Peyer's patch (tissue), 4 donors: Measurements from ENCODE around the gene TRRAP. TPM values are rescaled to one million over a fixed set of nuclear protein-coding genes. Genes with fewer than 3 reads are reported as not detected.
A peak's percentile ranks its signal among the peaks of the same experiment; 100 is the strongest.
"Not testable (repeated sequence)": the region's sequence is repeated elsewhere in the genome, so short reads cannot be mapped to it uniquely, and the experiment has no call there.

Source experiments
- DNase-seq, 3 donors: peaks; one replicate each; pipeline ENCODE4 v3.0.0-alpha.2; 2017 to 2019
- H3K27ac ChIP-seq, 4 donors: fragments of 200-600 bp; sonication (generic); one replicate each; pipeline ENCODE4 v1.5.1; 2016 to 2019
- H3K27me3 ChIP-seq, 2 donors: fragments of 200-600 bp; sonication (generic); one replicate each; pipeline ENCODE4 v1.5.1; 2019
- H3K36me3 ChIP-seq, 3 donors: fragments of 200-600 bp; sonication (generic); one replicate each; pipeline ENCODE4 v1.5.1; 2016 to 2019
- H3K4me1 ChIP-seq, 4 donors: fragments of 200-600 bp; sonication (generic); one replicate each; pipeline ENCODE4 v1.5.1; 2016 to 2019
- H3K4me3 ChIP-seq, 4 donors: fragments of 200-600 bp; sonication (generic); 1 replicate in 3 of 4; 2 replicates in 1 of 4; pipeline ENCODE4 v1.5.1; 2016 to 2019; ENCODE audit warnings: mild to moderate bottlenecking in 1 of 4
- H3K9me3 ChIP-seq, 4 donors: fragments of 200-600 bp; sonication (generic); one replicate each; pipeline ENCODE4 v1.5.1; 2016 to 2019; ENCODE audit warnings: mild to moderate bottlenecking in 1 of 4
- CTCF ChIP-seq, 6 experiments: fragments of 450-650 bp in 4 of 6; fragments of 200-600 bp in 2 of 6; sonication (generic) in 1 of 6; IDR thresholded peaks; one replicate each; pipeline ENCODE4 v1.5.1; 2017 to 2019; ENCODE audit warnings: antibody characterized with exemption in 6 of 6, mild to moderate bottlenecking in 3 of 6, moderate library complexity in 1 of 6
- POLR2A ChIP-seq, 2 donors: fragments of 450-650 bp; IDR thresholded peaks; one replicate each; pipeline ENCODE4 v1.5.1; 2017; ENCODE audit warnings: antibody characterized with exemption in 2 of 2, mild to moderate bottlenecking in 2 of 2, moderate library complexity in 2 of 2
- total RNA-seq, 4 donors: library from RNA; depleted of rRNA; stranded (reverse); fragments of >200 nt; gene quantifications; one replicate each; pipeline ENCODE4 v1.1.0, GENCODE V29; 2016

TRRAP gene
- total RNA-seq, 4 donors from 2014 or later, result 39.2 to 62.3 (median 57.8) TPM

GRCh38 chr7:98872328-98872924 lies 5.9 kb upstream of the TRRAP start:
- DNase-seq, result no peak
- Histone ChIP-seq H3K27me3 (peaks cover 0 to 11% of the 10 kb centered on the region in 2 donors), H3K27ac (no peak overlapping the region), H3K9me3 (no peaks in the 10 kb centered on the region), H3K36me3 (no peaks in the 10 kb centered on the region), H3K4me1 (peaks cover 0 to 13% (median 4%) of the 10 kb centered on the region in 4 donors), H3K4me3 (no peak overlapping the region)
- TF ChIP-seq CTCF (IDR thresholded peaks at IDR 0.05) (peak in 2 of 6 experiments; percentile 19 to 23), POLR2A (IDR thresholded peaks at IDR 0.05) (no peak)

GRCh38 chr7:98873610-98874009 lies 4.7 kb upstream of the TRRAP start:
- not testable (repeated sequence) for H3K9me3 ChIP-seq, DNase-seq, H3K4me3 ChIP-seq, H3K36me3 ChIP-seq, H3K27ac ChIP-seq
- Histone ChIP-seq H3K4me1 (peaks cover 0 to 13% (median 4%) of the 10 kb centered on the region in 4 donors), H3K27me3 (peaks cover 0 to 11% of the 10 kb centered on the region in 2 donors)

GRCh38 chr7:98874942-98875341 lies 3.4 kb upstream of the TRRAP start:
- H3K36me3 ChIP-seq, result no peaks in the 10 kb centered on the region
- H3K4me1 ChIP-seq, result peaks cover 0 to 12% (median 5%) of the 10 kb centered on the region in 4 donors
- H3K9me3 ChIP-seq, result no peaks in the 10 kb centered on the region
- DNase-seq, result no peak
- H3K27ac ChIP-seq, result no peak overlapping the region
- peaks cover 0 to 11% of the 10 kb centered on the region in 2 donors for H3K27me3 ChIP-seq
- no peak overlapping the region for H3K4me3 ChIP-seq
- TF ChIP-seq CTCF (IDR thresholded peaks at IDR 0.05), result no peak
- TF ChIP-seq POLR2A (IDR thresholded peaks at IDR 0.05), result no peak

- no peak for TF ChIP-seq CTCF (IDR thresholded peaks at IDR 0.05)
- TF ChIP-seq POLR2A (IDR thresholded peaks at IDR 0.05), result no peak
- DNase-seq, result no peak
Measured at GRCh38 chr7:98875501-98875900, 2.8 kb upstream of the TRRAP start.

GRCh38 chr7:98877146-98877545 lies 1.2 kb upstream of the TRRAP start:
- Histone ChIP-seq H3K27ac (no peak overlapping the region), H3K4me3 (no peak overlapping the region), H3K36me3 (peaks cover 0 to 11% (median 0%) of the 10 kb centered on the region in 3 donors), H3K4me1 (peaks cover 0 to 7% (median 4%) of the 10 kb centered on the region in 4 donors), H3K9me3 (no peaks in the 10 kb centered on the region), H3K27me3 (no peaks in the 10 kb centered on the region)
- no peak for DNase-seq
- TF ChIP-seq CTCF (IDR thresholded peaks at IDR 0.05) (no peak), POLR2A (IDR thresholded peaks at IDR 0.05) (no peak)

More at GRCh38 chr7:98875501-98875900, 2.8 kb upstream of the TRRAP start:
- Histone ChIP-seq H3K27ac (no peak overlapping the region), H3K9me3 (no peaks in the 10 kb centered on the region), H3K4me1 (peaks cover 0 to 13% (median 4%) of the 10 kb centered on the region in 4 donors), H3K27me3 (peaks cover 0 to 11% of the 10 kb centered on the region in 2 donors), H3K36me3 (no peaks in the 10 kb centered on the region), H3K4me3 (no peak overlapping the region)

GRCh38 chr7:98877692-98878364 lies 504 bp upstream of the TRRAP start:
- Histone ChIP-seq H3K27me3 (no peaks in the 10 kb centered on the region), H3K4me3 (peak overlapping the region; percentile 94 to 99 (median 98)), H3K27ac (peak overlapping the region; percentile 90 to 96 (median 94)), H3K36me3 (peaks cover 0 to 17% (median 0%) of the 10 kb centered on the region in 3 donors), H3K9me3 (no peaks in the 10 kb centered on the region), H3K4me1 (peaks cover 0 to 7% (median 4%) of the 10 kb centered on the region in 4 donors)
- TF ChIP-seq POLR2A (IDR thresholded peaks at IDR 0.05), result no peak
- TF ChIP-seq CTCF (IDR thresholded peaks at IDR 0.05), result no peak
- no peak for DNase-seq
